GM12878 (cell line): ENCODE measurements around the gene RXFP4. TPM values are rescaled to one million over a fixed set of nuclear protein-coding genes. Genes with fewer than 3 reads are reported as not detected.

Source experiments
- ATAC-seq: fragments of 200-7000 bp; cut with Tn5 transposase; 3 replicates; pipeline ENCODE4 v1.9.1; 2020; ENCODE audit warnings: mild to moderate bottlenecking, moderate library complexity
- BruUV-seq: library from RNA; stranded (reverse); fragments of 400-500 nt; replicated peaks from 2 replicates; lab custom pipeline; 2021; lab: Mats Ljungman, UMichigan
- CTCF ChIA-PET: fragments of 300-600 bp; sonication (Branson Sonifier 250); formaldehyde crosslinking; extraction: SDS; loops from one replicate; lab custom pipeline; 2021; ENCODE audit warnings: inconsistent platforms; lab: Yijun Ruan, JAX
- POLR2A ChIA-PET: fragments of 350-600 bp; formaldehyde crosslinking; extraction: SDS; loops from one replicate; lab custom pipeline; 2021; ENCODE audit warnings: inconsistent platforms; lab: Charles Lee
- RAD21 ChIA-PET: fragments of 300-600 bp; sonication (Branson Sonifier 250); formaldehyde crosslinking; loops from one replicate; lab custom pipeline; 2023; ENCODE audit warnings: antibody characterized with exemption; ENCODE audit not compliant: unreplicated experiment; lab: Charles Lee
- SMC1A ChIA-PET: fragments of 300-600 bp; sonication (Branson Sonifier 250); formaldehyde crosslinking; loops from one replicate; lab custom pipeline; 2023; ENCODE audit not compliant: unreplicated experiment, uncharacterized antibody; lab: Charles Lee
- DNase-seq: peaks from one replicate; pipeline ENCODE4 v3.0.0-alpha.2; 2011; ENCODE audit warnings: low read depth, low spot score
- FAIRE-seq: peaks from 3 replicates; lab custom pipeline; 2011; peaks lifted over from hg19 to GRCh38; lab: Jason Lieb, UNC
- H2AFZ ChIP-seq: 2 replicates; pipeline ENCODE4 v1.6.0; 2011; ENCODE audit warnings: low read depth, low read length, control low read depth; ENCODE audit not compliant: control insufficient read depth
- H3K27ac ChIP-seq: 2 replicates; pipeline ENCODE4 v1.5.1; 2011; ENCODE audit warnings: control low read depth; ENCODE audit not compliant: control insufficient read depth, insufficient read depth
- H3K27me3 ChIP-seq, 2 experiments: replicated peaks in 1 of 2; 2 replicates each; pipeline versions ENCODE4 v1.6.0 to v1.6.1; 2011; ENCODE audit warnings: low read length in 1 of 2; ENCODE audit not compliant: control insufficient read depth in 2 of 2, insufficient read depth in 2 of 2
- H3K36me3 ChIP-seq, 2 experiments: 2 replicates each; pipeline ENCODE4 v1.5.1; 2011; ENCODE audit warnings: low read length in 1 of 2; ENCODE audit not compliant: control insufficient read depth in 2 of 2, insufficient read depth in 2 of 2
- H3K4me1 ChIP-seq: 2 replicates; pipeline ENCODE4 v1.6.1; 2011; ENCODE audit warnings: mild to moderate bottlenecking, low read length, moderate library complexity, mixed read lengths; ENCODE audit not compliant: control insufficient read depth, insufficient read depth
- H3K4me2 ChIP-seq: 2 replicates; pipeline ENCODE4 v1.6.0; 2011; ENCODE audit warnings: control low read depth; ENCODE audit not compliant: control insufficient read depth, insufficient read depth
- H3K4me3 ChIP-seq: fragments of 200-600 bp; sonication (generic); 2 replicates; pipeline ENCODE4 v1.5.1; 2016
- H3K79me2 ChIP-seq: 2 replicates; pipeline ENCODE4 v1.6.0; 2011; ENCODE audit warnings: low read length; ENCODE audit not compliant: control insufficient read depth, insufficient read depth
- H3K9ac ChIP-seq: 2 replicates; pipeline ENCODE4 v1.8.0; 2011; ENCODE audit warnings: low read length, control low read depth, mixed read lengths; ENCODE audit not compliant: control insufficient read depth, insufficient read depth
- H3K9me3 ChIP-seq: replicated peaks from 3 replicates; pipeline ENCODE4 v1.5.1; 2011; ENCODE audit warnings: mild to moderate bottlenecking, low read length; ENCODE audit not compliant: control insufficient read depth, insufficient read depth
- H4K20me1 ChIP-seq: 2 replicates; pipeline ENCODE4 v1.6.0; 2011; ENCODE audit not compliant: control insufficient read depth, insufficient read depth
- CBFB ChIP-seq: IDR thresholded peaks from 2 replicates; pipeline ENCODE4 v1.6.1; 2016; ENCODE audit warnings: antibody characterized with exemption, low read depth
- FOXM1 ChIP-seq: IDR thresholded peaks from 2 replicates; pipeline ENCODE4 v1.6.1; 2012; ENCODE audit warnings: low read depth, mild to moderate bottlenecking, inconsistent platforms, low read length, moderate library complexity
- HCFC1 ChIP-seq: fragments of 150-350 bp; IDR thresholded peaks from 2 replicates; pipeline ENCODE4 v1.6.1; 2014; ENCODE audit warnings: low read length
- NR2C2 ChIP-seq: IDR thresholded peaks from 2 replicates; pipeline ENCODE4 v1.6.1; 2011; ENCODE audit warnings: borderline replicate concordance, low read depth; ENCODE audit not compliant: control insufficient read depth, insufficient read length
- RBBP5 ChIP-seq: fragments of 200-600 bp; sonication (generic); conservative IDR thresholded peaks from 2 replicates; pipeline ENCODE4 v1.6.1; 2016
- SREBF2 ChIP-seq: IDR thresholded peaks from 2 replicates; pipeline ENCODE4 v1.6.1; 2012; ENCODE audit warnings: mild to moderate bottlenecking, low read length
- WGBS: methylation state at CpG from one replicate; pipeline ENCODE4 v1.1.6; 2016; ENCODE audit warnings: low lambda C conversion rate; ENCODE audit not compliant: insufficient replicate concordance, insufficient coverage; ENCODE audit errors: missing lambda C conversion rate; 5-methylcytosine and 5-hydroxymethylcytosine counted together
- in situ Hi-C: fragments of 300-500 bp; cut with MboI; formaldehyde crosslinking; loops from 9 replicates; pipeline ENCODE4 v1.14.3; 2018; ENCODE audit warnings: mixed read lengths
- intact Hi-C: fragments of 100-400 bp; cut with micrococcal nuclease; formaldehyde crosslinking; loops from one replicate; pipeline ENCODE4 v1.14.2; 2022; ENCODE audit not compliant: unreplicated experiment
- polyA plus RNA-seq, 11 experiments: library from polyadenylated mRNA; depleted of rRNA in 4 of 11; unstranded in 6 of 11; stranded (reverse) in 5 of 11; fragments of >200 nt; fragmentation: Nextera tagmentation in 4 of 11; fragmentation: Illumina TruSeq in 1 of 11; extraction: Ambion mirVana in 4 of 11; extraction: Trizol in 1 of 11; gene quantifications; 1 replicate in 1 of 11; 2 replicates in 10 of 11; pipeline versions ENCODE4 v1.2.1 to v1.2.3, GENCODE V29; 2011 to 2016; ENCODE audit warnings: inconsistent platforms in 2 of 11, missing spikeins in 2 of 11, low read depth in 1 of 11
- total RNA-seq, 4 experiments: library from RNA; depleted of rRNA in 3 of 4; stranded (reverse); fragments of >200 nt in 3 of 4; fragmentation: Illumina TruSeq in 1 of 4; extraction: Trizol in 1 of 4; gene quantifications; 2 replicates each; pipeline versions ENCODE4 v1.2.1 to v1.2.3, GENCODE V29; 2013 to 2021
- TF ChIP-seq, protein P1 (sequence below): fragments of 450-650 bp; IDR thresholded peaks from 2 replicates; pipeline ENCODE4 v1.6.1; 2017; ENCODE audit warnings: mild to moderate bottlenecking
- TF ChIP-seq, protein P2 (sequence below): fragments of 150-350 bp; IDR thresholded peaks from 2 replicates; pipeline ENCODE4 v1.6.1; 2014; ENCODE audit warnings: mild to moderate bottlenecking, low read depth, low read length
- TF ChIP-seq, protein P3 (sequence below): fragments of 450-650 bp; IDR thresholded peaks from 2 replicates; pipeline ENCODE4 v1.6.1; 2016; ENCODE audit warnings: mild to moderate bottlenecking

Gene RXFP4
- total and polyA plus RNA-seq, 10 of the 15 experiments (the other 5 are each of a cell fraction or from before 2014, with no cell fraction given) = 0.10 to 0.40 (median 0.39) TPM; not detected in 7

DNA sequence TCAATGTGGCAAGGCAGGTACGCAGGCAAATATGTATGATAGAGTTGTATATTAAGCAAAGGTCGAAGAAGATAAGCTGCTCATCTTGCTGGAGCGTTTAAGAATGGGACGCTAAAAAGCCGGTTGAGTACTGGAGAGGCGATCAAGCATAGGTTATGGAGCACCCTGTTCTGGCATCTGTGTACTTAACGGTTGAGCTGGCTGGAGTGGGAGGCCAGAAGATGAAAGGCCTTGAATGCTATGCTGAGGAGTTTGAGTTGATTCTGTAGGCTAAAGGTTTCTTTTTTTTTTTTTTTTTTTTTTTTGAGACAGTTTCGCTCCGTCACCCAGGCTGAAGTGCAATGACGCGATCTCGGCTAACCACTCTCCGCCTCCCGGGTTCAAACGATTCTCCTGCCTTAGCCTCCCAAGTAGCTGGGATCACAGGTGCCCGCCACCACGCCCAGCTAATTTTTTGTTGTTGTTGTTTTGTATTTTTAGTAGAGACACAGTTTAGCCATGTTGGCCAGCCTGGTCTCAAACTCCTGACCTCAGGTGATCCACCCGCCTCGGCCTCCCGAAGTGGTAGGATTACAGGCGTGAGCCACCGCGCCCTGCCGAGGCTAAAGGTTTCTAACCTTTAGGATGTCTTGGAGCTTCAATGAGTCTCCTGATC is 6.4 kb upstream of the RXFP4 start:
- ChIA-PET CTCF (interaction anchor here (0.7 to 6.4 kb wide), 8 partner anchors 10 to 131 kb away, joined by 3 to 84 read pairs (median 4); partner anchors contain the start of gene SSR2), POLR2A (interaction anchor here (0.6 to 4.2 kb wide), 11 partner anchors 9 to 180 kb away, joined by 3 to 78 read pairs (median 6); partner anchors contain the start of genes ARHGEF2, GON4L and SYT11), RAD21 (interaction anchor here (0.6 to 6.4 kb wide), 8 partner anchors 29 to 131 kb away, joined by 3 to 49 read pairs (median 6); partner anchors contain the start of gene ARHGEF2), SMC1A (interaction anchor here (0.6 to 6.0 kb wide), 12 partner anchors 10 to 663 kb away, joined by 3 to 51 read pairs (median 6); partner anchors contain the start of gene SYT11)
- H3K9me3 ChIP-seq = no peaks in the 10 kb centered on the region
- WGBS = 85% methylated on average over 22 of the region's 24 CpGs
- ATAC-seq (no peak), DNase-seq (no peak), FAIRE-seq (no peak)
- H4K20me1 ChIP-seq = peaks cover 5% of the 10 kb centered on the region; the same call in 1 of the 2 replicates
- H3K4me2 ChIP-seq = peak overlapping the region; percentile 96
- H3K4me3 ChIP-seq = peak overlapping the region; percentile 76
- intact Hi-C loops (loop anchor here (2.0 kb wide), 2 partner anchors 78 kb away; partner anchors contain the start of gene GON4L), in situ Hi-C loops (loop anchor here (5.0 kb wide), 2 partner anchors 57 to 132 kb away; no protein-coding TSS in a partner anchor)
- H3K36me3 ChIP-seq = peaks cover 2 to 12% of the 10 kb centered on the region in 2 experiments
- peaks cover 17% of the 10 kb centered on the region for H3K4me1 ChIP-seq
- BruUV-seq = TSS peak; percentile 99
- no peaks in the 10 kb centered on the region for H3K27me3 ChIP-seq
- peak overlapping the region; percentile 89 for H3K9ac ChIP-seq
- peak overlapping the region; percentile 87 for H3K27ac ChIP-seq
- H3K79me2 ChIP-seq = peaks cover 46% of the 10 kb centered on the region
- TF ChIP-seq, protein P1, sequence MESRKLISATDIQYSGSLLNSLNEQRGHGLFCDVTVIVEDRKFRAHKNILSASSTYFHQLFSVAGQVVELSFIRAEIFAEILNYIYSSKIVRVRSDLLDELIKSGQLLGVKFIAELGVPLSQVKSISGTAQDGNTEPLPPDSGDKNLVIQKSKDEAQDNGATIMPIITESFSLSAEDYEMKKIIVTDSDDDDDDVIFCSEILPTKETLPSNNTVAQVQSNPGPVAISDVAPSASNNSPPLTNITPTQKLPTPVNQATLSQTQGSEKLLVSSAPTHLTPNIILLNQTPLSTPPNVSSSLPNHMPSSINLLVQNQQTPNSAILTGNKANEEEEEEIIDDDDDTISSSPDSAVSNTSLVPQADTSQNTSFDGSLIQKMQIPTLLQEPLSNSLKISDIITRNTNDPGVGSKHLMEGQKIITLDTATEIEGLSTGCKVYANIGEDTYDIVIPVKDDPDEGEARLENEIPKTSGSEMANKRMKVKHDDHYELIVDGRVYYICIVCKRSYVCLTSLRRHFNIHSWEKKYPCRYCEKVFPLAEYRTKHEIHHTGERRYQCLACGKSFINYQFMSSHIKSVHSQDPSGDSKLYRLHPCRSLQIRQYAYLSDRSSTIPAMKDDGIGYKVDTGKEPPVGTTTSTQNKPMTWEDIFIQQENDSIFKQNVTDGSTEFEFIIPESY = 0 out of 2 replicates have a peak, but pooled peaks have one; percentile 33
- 0 out of 2 replicates have a peak, but pooled peaks have one; percentile 10 for TF ChIP-seq FOXM1
- TF ChIP-seq, protein P2, sequence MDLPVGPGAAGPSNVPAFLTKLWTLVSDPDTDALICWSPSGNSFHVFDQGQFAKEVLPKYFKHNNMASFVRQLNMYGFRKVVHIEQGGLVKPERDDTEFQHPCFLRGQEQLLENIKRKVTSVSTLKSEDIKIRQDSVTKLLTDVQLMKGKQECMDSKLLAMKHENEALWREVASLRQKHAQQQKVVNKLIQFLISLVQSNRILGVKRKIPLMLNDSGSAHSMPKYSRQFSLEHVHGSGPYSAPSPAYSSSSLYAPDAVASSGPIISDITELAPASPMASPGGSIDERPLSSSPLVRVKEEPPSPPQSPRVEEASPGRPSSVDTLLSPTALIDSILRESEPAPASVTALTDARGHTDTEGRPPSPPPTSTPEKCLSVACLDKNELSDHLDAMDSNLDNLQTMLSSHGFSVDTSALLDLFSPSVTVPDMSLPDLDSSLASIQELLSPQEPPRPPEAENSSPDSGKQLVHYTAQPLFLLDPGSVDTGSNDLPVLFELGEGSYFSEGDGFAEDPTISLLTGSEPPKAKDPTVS = no peak
- TF ChIP-seq CBFB = no peak
- TF ChIP-seq RBBP5 = no peak
- no peak for TF ChIP-seq HCFC1
- no peak for TF ChIP-seq NR2C2
- no peak for TF ChIP-seq SREBF2
- TF ChIP-seq, protein P3, sequence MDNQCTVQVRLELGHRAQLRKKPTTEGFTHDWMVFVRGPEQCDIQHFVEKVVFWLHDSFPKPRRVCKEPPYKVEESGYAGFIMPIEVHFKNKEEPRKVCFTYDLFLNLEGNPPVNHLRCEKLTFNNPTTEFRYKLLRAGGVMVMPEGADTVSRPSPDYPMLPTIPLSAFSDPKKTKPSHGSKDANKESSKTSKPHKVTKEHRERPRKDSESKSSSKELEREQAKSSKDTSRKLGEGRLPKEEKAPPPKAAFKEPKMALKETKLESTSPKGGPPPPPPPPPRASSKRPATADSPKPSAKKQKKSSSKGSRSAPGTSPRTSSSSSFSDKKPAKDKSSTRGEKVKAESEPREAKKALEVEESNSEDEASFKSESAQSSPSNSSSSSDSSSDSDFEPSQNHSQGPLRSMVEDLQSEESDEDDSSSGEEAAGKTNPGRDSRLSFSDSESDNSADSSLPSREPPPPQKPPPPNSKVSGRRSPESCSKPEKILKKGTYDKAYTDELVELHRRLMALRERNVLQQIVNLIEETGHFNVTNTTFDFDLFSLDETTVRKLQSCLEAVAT = peak; percentile 98
- TF ChIP-seq, all 136 proteins: peak for 3
- H2AFZ ChIP-seq = peak overlapping the region; percentile 80
